OCI-LY1 (cell line): Measurements from ENCODE around the gene KLRD1.

Experiments used
- H2AFZ ChIP-seq: fragments of 200-600 bp; sonication (generic), shearing (Covaris generic); 2 replicates; pipeline ENCODE4 v1.6.0; 2014; ENCODE audit warnings: antibody characterized with exemption, mild to moderate bottlenecking, low read length
- H3F3A ChIP-seq: fragments of 200-600 bp; sonication (generic), shearing (Covaris generic); 2 replicates; pipeline ENCODE4 v1.6.0; 2014; ENCODE audit warnings: mild to moderate bottlenecking, antibody characterized with exemption, low read length, moderate library complexity; ENCODE audit not compliant: insufficient read depth
- H3K27ac ChIP-seq: fragments of 200-600 bp; sonication (generic); 2 replicates; pipeline ENCODE4 v1.5.1; 2014; ENCODE audit warnings: low read length, mixed run types, mild to moderate bottlenecking, low read depth; ENCODE audit not compliant: poor library complexity, severe bottlenecking
- H3K27me3 ChIP-seq: fragments of 200-600 bp; sonication (generic); 2 replicates; pipeline ENCODE4 v1.6.0; 2014; ENCODE audit warnings: antibody characterized with exemption, mild to moderate bottlenecking, low read length, moderate library complexity; ENCODE audit not compliant: insufficient read depth
- H3K36me3 ChIP-seq: fragments of 200-600 bp; sonication (generic); 2 replicates; pipeline ENCODE4 v1.6.1; 2014; ENCODE audit warnings: mild to moderate bottlenecking, antibody characterized with exemption, low read length, moderate library complexity, mixed read lengths; ENCODE audit not compliant: insufficient read depth
- H3K4me1 ChIP-seq: fragments of 200-600 bp; sonication (generic); 2 replicates; pipeline ENCODE4 v1.5.1; 2014; ENCODE audit warnings: mild to moderate bottlenecking, low read length, moderate library complexity; ENCODE audit not compliant: insufficient read depth, severe bottlenecking
- H3K4me2 ChIP-seq: fragments of 200-600 bp; sonication (generic), shearing (Covaris generic); 2 replicates; pipeline ENCODE4 v1.6.1; 2014; ENCODE audit warnings: low read length
- H3K4me3 ChIP-seq: fragments of 200-600 bp; sonication (generic); 2 replicates; pipeline ENCODE4 v1.5.1; 2014; ENCODE audit warnings: low read length, low read depth, mild to moderate bottlenecking, mixed read lengths; ENCODE audit not compliant: poor library complexity, severe bottlenecking
- H3K79me2 ChIP-seq: fragments of 200-600 bp; shearing (Covaris generic); 2 replicates; pipeline ENCODE4 v1.6.1; 2016; ENCODE audit warnings: mixed run types, low read length, mixed read lengths; ENCODE audit not compliant: insufficient read depth
- H3K9ac ChIP-seq: fragments of 200-600 bp; sonication (generic), shearing (Covaris generic); 2 replicates; pipeline ENCODE4 v1.6.1; 2014; ENCODE audit warnings: mild to moderate bottlenecking, low read length, mixed read lengths
- H3K9me2 ChIP-seq: fragments of 200-600 bp; sonication (generic), shearing (Covaris generic); 2 replicates; pipeline ENCODE4 v1.6.1; 2014; ENCODE audit warnings: low read depth, mild to moderate bottlenecking, low read length, mixed read lengths
- H3K9me3 ChIP-seq: fragments of 200-600 bp; shearing (Covaris generic); 2 replicates; pipeline ENCODE4 v1.6.1; 2014; ENCODE audit warnings: low read length, mixed read lengths
- H4K20me1 ChIP-seq: fragments of 200-600 bp; sonication (generic), shearing (Covaris generic); 2 replicates; pipeline ENCODE4 v1.6.0; 2016; ENCODE audit warnings: mild to moderate bottlenecking, low read length; ENCODE audit not compliant: insufficient read depth
- EZH2 ChIP-seq: fragments of 200-600 bp; sonication (generic), shearing (Covaris generic); IDR thresholded peaks from 2 replicates; pipeline ENCODE4 v1.8.0; 2017; ENCODE audit warnings: borderline replicate concordance, mixed run types, mild to moderate bottlenecking, antibody characterized with exemption, low read length, moderate library complexity, mixed read lengths
- TF ChIP-seq, protein P1 (sequence below): fragments of 200-600 bp; sonication (generic), shearing (Covaris generic); IDR thresholded peaks from 2 replicates; pipeline ENCODE4 v1.5.1; 2017; ENCODE audit warnings: mild to moderate bottlenecking, antibody characterized with exemption, low read length, moderate library complexity, mixed read lengths

Gene KLRD1

DNA sequence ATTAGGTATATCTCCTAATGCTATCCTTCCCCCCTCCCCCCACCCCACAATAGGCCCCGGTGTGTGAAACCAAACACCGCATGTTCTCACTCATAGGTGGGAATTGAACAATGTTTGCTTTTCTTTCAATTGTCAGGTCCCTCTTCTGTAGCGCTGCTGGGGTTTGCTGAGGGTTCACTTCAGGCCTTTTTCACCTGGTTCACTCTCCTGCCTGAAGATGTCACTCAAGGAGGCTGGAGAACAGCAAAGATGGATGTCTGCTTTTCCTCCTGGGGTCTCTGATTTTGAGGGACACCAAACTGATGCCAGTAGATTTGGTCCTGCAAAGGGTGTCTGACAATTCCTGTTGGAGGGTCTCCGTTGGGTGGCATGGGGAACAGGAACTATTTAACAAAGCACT is 46.4 kb downstream of the KLRD1 start:
- H2AFZ ChIP-seq: no peak overlapping the region
- H3K9me3 ChIP-seq: peaks cover 12% of the 10 kb centered on the region

DNA sequence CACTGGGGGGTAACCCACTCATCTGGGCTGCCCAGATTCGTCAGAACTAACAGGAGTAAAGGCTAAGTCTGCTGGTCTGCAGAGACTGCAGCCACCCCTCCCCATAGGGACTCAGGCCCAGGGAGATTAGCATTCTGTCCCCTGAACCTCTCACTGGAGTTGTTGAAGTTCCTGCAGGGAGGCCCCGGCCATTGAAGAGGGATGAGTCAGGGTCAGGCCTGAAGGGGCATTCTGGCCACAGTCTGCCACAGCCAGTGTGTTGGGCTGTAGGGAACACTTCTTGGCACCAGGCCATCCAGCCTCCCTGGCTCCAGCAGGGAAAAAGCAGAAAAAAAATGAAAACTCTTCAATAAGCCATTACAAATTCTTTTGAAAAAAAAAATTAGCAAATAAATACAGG is 46.8 kb downstream of the KLRD1 start:
- peaks cover 14% of the 10 kb centered on the region for H3K36me3 ChIP-seq
- no peaks in the 10 kb centered on the region for H3K9me2 ChIP-seq
- H3K27ac ChIP-seq: no peak overlapping the region
- H3K9me3 ChIP-seq: peaks cover 12% of the 10 kb centered on the region
- H3K9ac ChIP-seq: no peak overlapping the region
- no peaks in the 10 kb centered on the region for H3K27me3 ChIP-seq
- H3K4me3 ChIP-seq: no peak overlapping the region
- no peak overlapping the region for H3K4me2 ChIP-seq
- no peaks in the 10 kb centered on the region for H3K4me1 ChIP-seq
- no peaks in the 10 kb centered on the region for H4K20me1 ChIP-seq
- H2AFZ ChIP-seq: no peak overlapping the region
- H3K79me2 ChIP-seq: no peaks in the 10 kb centered on the region
- no peak for TF ChIP-seq EZH2
- TF ChIP-seq, protein P1, sequence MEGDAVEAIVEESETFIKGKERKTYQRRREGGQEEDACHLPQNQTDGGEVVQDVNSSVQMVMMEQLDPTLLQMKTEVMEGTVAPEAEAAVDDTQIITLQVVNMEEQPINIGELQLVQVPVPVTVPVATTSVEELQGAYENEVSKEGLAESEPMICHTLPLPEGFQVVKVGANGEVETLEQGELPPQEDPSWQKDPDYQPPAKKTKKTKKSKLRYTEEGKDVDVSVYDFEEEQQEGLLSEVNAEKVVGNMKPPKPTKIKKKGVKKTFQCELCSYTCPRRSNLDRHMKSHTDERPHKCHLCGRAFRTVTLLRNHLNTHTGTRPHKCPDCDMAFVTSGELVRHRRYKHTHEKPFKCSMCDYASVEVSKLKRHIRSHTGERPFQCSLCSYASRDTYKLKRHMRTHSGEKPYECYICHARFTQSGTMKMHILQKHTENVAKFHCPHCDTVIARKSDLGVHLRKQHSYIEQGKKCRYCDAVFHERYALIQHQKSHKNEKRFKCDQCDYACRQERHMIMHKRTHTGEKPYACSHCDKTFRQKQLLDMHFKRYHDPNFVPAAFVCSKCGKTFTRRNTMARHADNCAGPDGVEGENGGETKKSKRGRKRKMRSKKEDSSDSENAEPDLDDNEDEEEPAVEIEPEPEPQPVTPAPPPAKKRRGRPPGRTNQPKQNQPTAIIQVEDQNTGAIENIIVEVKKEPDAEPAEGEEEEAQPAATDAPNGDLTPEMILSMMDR: no peak
- H3F3A ChIP-seq: no peaks in the 10 kb centered on the region

More for the DNA sequence above, 46.4 kb downstream of the KLRD1 start:
- H3K9ac ChIP-seq: no peak overlapping the region
- H3F3A ChIP-seq: no peaks in the 10 kb centered on the region
- TF ChIP-seq, protein P1: no peak
- no peak for TF ChIP-seq EZH2
- H3K4me2 ChIP-seq: no peak overlapping the region
- no peaks in the 10 kb centered on the region for H3K4me1 ChIP-seq
- H3K36me3 ChIP-seq: peaks cover 14% of the 10 kb centered on the region
- no peak overlapping the region for H3K27ac ChIP-seq
- H3K27me3 ChIP-seq: no peaks in the 10 kb centered on the region
- no peaks in the 10 kb centered on the region for H3K9me2 ChIP-seq
- no peak overlapping the region for H3K4me3 ChIP-seq
- no peaks in the 10 kb centered on the region for H4K20me1 ChIP-seq
- no peaks in the 10 kb centered on the region for H3K79me2 ChIP-seq

DNA sequence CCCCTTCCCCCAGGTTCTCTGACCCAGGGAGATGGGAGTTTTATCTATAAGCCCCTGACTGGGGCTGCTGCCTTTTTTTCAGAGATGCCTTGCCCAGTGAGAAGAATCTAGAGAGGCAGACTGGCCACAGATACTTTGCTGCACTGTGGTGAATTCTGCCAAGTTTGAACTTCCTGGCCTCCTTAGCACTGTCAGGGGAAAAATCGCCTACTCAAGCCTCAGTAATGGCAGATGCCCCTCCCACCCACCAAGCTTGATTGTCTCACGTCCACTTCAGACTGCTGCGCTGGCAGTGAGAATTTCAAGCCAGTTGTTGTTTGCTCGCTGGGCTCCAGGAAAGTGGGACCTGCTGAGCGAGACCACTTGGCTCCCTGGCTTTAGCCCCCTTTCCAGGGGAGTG is 50.5 kb downstream of the KLRD1 start:
- H2AFZ ChIP-seq: no peak overlapping the region
- H3K4me2 ChIP-seq: no peak overlapping the region
- no peaks in the 10 kb centered on the region for H3K27me3 ChIP-seq
- TF ChIP-seq, protein P1: no peak
- TF ChIP-seq EZH2: no peak
- no peaks in the 10 kb centered on the region for H3K9me3 ChIP-seq
- no peak overlapping the region for H3K27ac ChIP-seq
- H3K4me3 ChIP-seq: no peak overlapping the region
- H3K79me2 ChIP-seq: no peaks in the 10 kb centered on the region
- H3K36me3 ChIP-seq: peaks cover 34% of the 10 kb centered on the region
- H3K9me2 ChIP-seq: no peaks in the 10 kb centered on the region
- no peaks in the 10 kb centered on the region for H3F3A ChIP-seq
- no peaks in the 10 kb centered on the region for H4K20me1 ChIP-seq
- H3K4me1 ChIP-seq: peaks cover 14% of the 10 kb centered on the region
- no peak overlapping the region for H3K9ac ChIP-seq
